ENCODE measurements around the gene PCDHA6. TPM values are rescaled to one million over a fixed set of nuclear protein-coding genes. Genes with fewer than 3 reads are reported as not detected.
A peak's percentile ranks its signal among the peaks of the same experiment; 100 is the strongest.
"Not testable (repeated sequence)": the region's sequence is repeated elsewhere in the genome, so short reads cannot be mapped to it uniquely, and the experiment has no call there.

PCDHA6 gene
- total RNA-seq, 2 experiments from 2014 or later = not detected

GRCh38 chr5:140829511-140830501 lies 2.0 kb downstream of the PCDHA6 start:
- H3K27ac Mint-ChIP-seq; DNase-seq; H3K27me3 Mint-ChIP-seq (ENCODE audit: low read depth); ATAC-seq; H3K4me3 Mint-ChIP-seq; CTCF ChIA-PET; H3K4me1 Mint-ChIP-seq (ENCODE audit: low read depth); POLR2A ChIA-PET: not testable (repeated sequence)
- Mint-ChIP-seq H3K9me3 (ENCODE audit: insufficient read depth) (peaks cover 31% of the 10 kb centered on the region), H3K36me3 (ENCODE audit: low read depth) (peaks cover 11% of the 10 kb centered on the region)

GRCh38 chr5:140833993-140834392 lies 6.2 kb downstream of the PCDHA6 start, which contains the start of gene PCDHA7:
Gene PCDHA7 (plus strand): TSS chr5:140834269. CDS start chr5:140834384, 115 bp downstream.
- ATAC-seq = no peak
- CTCF ChIA-PET = no interaction called here
- Mint-ChIP-seq H3K4me1 (ENCODE audit: low read depth) (no peaks in the 10 kb centered on the region), H3K27me3 (ENCODE audit: low read depth) (no peaks in the 10 kb centered on the region), H3K36me3 (ENCODE audit: low read depth) (peaks cover 2% of the 10 kb centered on the region), H3K9me3 (ENCODE audit: insufficient read depth) (peaks cover 15% of the 10 kb centered on the region), H3K4me3 (no peak within 1 kb of the TSS), H3K27ac (no peak within 1 kb of the TSS)
- no peak for DNase-seq
- POLR2A ChIA-PET = no interaction called here

- ATAC-seq; H3K4me3 Mint-ChIP-seq; H3K27ac Mint-ChIP-seq; H3K4me1 Mint-ChIP-seq (ENCODE audit: low read depth); H3K36me3 Mint-ChIP-seq (ENCODE audit: low read depth); H3K27me3 Mint-ChIP-seq (ENCODE audit: low read depth); DNase-seq; POLR2A ChIA-PET; CTCF ChIA-PET: not testable (repeated sequence)
- peaks cover 15% of the 10 kb centered on the region for H3K9me3 Mint-ChIP-seq (ENCODE audit: insufficient read depth)
These were observed 6.8 kb downstream of the PCDHA6 start for GRCh38 chr5:140834439-140835008.

- no peak for ATAC-seq
- Mint-ChIP-seq H3K27ac (no peak overlapping the region), H3K9me3 (ENCODE audit: insufficient read depth) (peaks cover 15% of the 10 kb centered on the region), H3K27me3 (ENCODE audit: low read depth) (no peaks in the 10 kb centered on the region), H3K4me3 (peak overlapping the region; percentile 12), H3K36me3 (ENCODE audit: low read depth) (no peaks in the 10 kb centered on the region), H3K4me1 (ENCODE audit: low read depth) (no peaks in the 10 kb centered on the region)
- no peak for DNase-seq
- ChIA-PET CTCF (no interaction called here), POLR2A (no interaction called here)
These were observed 8.1 kb downstream of the PCDHA6 start for GRCh38 chr5:140835622-140836510.

GRCh38 chr5:140840978-140841962 lies 13.5 kb downstream of the PCDHA6 start, which contains the start of gene PCDHA8:
Gene PCDHA8 (plus strand): TSS chr5:140841187. CDS start chr5:140841322, 135 bp downstream.
- CTCF ChIA-PET = interaction anchor here (1.5 to 1.6 kb wide), 2 partner anchors 11 to 56 kb away, joined by 4 to 6 read pairs; partner anchors contain the start of gene PCDHA1
- Mint-ChIP-seq H3K4me3 (peak within 1 kb of the TSS; percentile 22), H3K4me1 (ENCODE audit: low read depth) (no peaks in the 10 kb centered on the region), H3K27me3 (ENCODE audit: low read depth) (no peaks in the 10 kb centered on the region), H3K27ac (no peak within 1 kb of the TSS), H3K36me3 (ENCODE audit: low read depth) (peaks cover 5% of the 10 kb centered on the region), H3K9me3 (ENCODE audit: insufficient read depth) (peaks cover 22% of the 10 kb centered on the region)
- DNase-seq = no peak
- ATAC-seq = no peak
- POLR2A ChIA-PET = no interaction called here

- Mint-ChIP-seq H3K36me3 (ENCODE audit: low read depth) (peaks cover 5% of the 10 kb centered on the region), H3K27ac (no peak overlapping the region), H3K9me3 (ENCODE audit: insufficient read depth) (peaks cover 22% of the 10 kb centered on the region), H3K4me3 (no peak overlapping the region), H3K4me1 (ENCODE audit: low read depth) (no peaks in the 10 kb centered on the region), H3K27me3 (ENCODE audit: low read depth) (no peaks in the 10 kb centered on the region)
- ATAC-seq (no peak), DNase-seq (no peak)
- ChIA-PET POLR2A (no interaction called here), CTCF (interaction anchor here (1.6 kb wide), 1 partner anchor 9 kb away, joined by 4 read pairs; no protein-coding TSS in a partner anchor)
These were observed 15.3 kb downstream of the PCDHA6 start for GRCh38 chr5:140842798-140843733.

- H3K36me3 Mint-ChIP-seq (ENCODE audit: low read depth); H3K27me3 Mint-ChIP-seq (ENCODE audit: low read depth); ATAC-seq; H3K27ac Mint-ChIP-seq; H3K4me3 Mint-ChIP-seq; CTCF ChIA-PET; DNase-seq; H3K4me1 Mint-ChIP-seq (ENCODE audit: low read depth); POLR2A ChIA-PET: not testable (repeated sequence)
- peaks cover 10% of the 10 kb centered on the region for H3K9me3 Mint-ChIP-seq (ENCODE audit: insufficient read depth)
These were observed 20.7 kb downstream of the PCDHA6 start, which contains the start of gene PCDHA9 for GRCh38 chr5:140848139-140849102. Gene PCDHA9 (plus strand): TSS chr5:140848382. CDS start chr5:140848496, 114 bp downstream.

- DNase-seq; H3K27me3 Mint-ChIP-seq (ENCODE audit: low read depth); ATAC-seq; H3K4me3 Mint-ChIP-seq; H3K9me3 Mint-ChIP-seq (ENCODE audit: insufficient read depth); H3K4me1 Mint-ChIP-seq (ENCODE audit: low read depth); POLR2A ChIA-PET; H3K36me3 Mint-ChIP-seq (ENCODE audit: low read depth); CTCF ChIA-PET; H3K27ac Mint-ChIP-seq: not testable (repeated sequence)
These were observed 22.3 kb downstream of the PCDHA6 start for GRCh38 chr5:140849831-140850634.

Measured in activated CD8-positive, alpha-beta T cell treated with anti-CD3 and anti-CD28 coated beads, Interleukin-2, amount 10 ng/mL, durations not matched to agents 7 days and 5 days (primary cell).